ENCODE data around the gene PIM1.

DNA sequence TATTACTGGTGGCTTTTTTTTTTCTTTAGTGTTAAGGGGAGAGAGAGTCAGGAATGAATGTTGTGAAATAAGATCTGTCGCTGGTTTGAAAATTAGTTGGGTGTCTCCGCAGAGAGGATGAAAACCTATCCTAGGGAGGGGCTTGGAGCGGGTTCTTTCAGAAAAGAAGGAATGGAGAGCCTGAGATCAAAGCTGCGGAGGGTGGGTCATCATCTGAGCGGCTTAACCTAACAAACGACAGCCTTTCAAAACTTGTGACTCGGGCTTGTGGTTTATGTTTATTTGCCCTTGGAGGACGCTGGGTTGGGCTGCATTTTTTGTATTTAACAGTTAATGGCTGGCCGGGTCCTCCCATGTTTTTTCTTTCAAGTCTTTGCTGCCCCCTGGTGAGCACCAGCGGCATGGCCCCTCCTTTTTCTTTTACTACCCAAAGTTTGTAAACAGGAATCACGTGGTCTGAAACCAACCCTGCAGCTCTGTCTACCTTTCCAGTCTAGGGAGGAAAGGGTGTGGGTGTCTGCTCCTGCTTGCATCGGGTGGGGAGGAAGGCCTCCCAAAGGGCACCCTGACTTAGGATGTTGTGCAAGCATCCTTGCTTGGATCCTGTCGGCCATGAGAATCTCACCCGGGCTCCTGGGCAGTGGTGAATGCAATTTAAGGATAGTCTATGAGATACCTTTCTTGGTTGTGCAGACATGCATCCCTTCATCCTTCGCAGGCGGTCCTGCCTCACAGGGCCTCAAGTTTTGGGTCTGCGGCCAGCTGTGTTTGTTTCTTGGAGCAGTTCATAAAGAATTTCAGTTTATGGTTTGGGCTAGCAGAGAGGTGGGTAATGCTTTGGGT, 2.2 kb downstream of the PIM1 start:
- TF ChIP-seq, protein P1, sequence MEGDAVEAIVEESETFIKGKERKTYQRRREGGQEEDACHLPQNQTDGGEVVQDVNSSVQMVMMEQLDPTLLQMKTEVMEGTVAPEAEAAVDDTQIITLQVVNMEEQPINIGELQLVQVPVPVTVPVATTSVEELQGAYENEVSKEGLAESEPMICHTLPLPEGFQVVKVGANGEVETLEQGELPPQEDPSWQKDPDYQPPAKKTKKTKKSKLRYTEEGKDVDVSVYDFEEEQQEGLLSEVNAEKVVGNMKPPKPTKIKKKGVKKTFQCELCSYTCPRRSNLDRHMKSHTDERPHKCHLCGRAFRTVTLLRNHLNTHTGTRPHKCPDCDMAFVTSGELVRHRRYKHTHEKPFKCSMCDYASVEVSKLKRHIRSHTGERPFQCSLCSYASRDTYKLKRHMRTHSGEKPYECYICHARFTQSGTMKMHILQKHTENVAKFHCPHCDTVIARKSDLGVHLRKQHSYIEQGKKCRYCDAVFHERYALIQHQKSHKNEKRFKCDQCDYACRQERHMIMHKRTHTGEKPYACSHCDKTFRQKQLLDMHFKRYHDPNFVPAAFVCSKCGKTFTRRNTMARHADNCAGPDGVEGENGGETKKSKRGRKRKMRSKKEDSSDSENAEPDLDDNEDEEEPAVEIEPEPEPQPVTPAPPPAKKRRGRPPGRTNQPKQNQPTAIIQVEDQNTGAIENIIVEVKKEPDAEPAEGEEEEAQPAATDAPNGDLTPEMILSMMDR (IDR thresholded peaks at IDR 0.05) = peak; percentile 98 to 99 (median 98)
- peak; percentile 46 to 76 (median 58) for TF ChIP-seq POLR2AphosphoS5 (IDR thresholded peaks at IDR 0.05)

Measured in breast epithelium (tissue), 3 donors.